ENCODE data around the gene ABCA9. TPM values are rescaled to one million over a fixed set of nuclear protein-coding genes. Genes with fewer than 3 reads are reported as not detected.

The ABCA9 gene
- total RNA-seq, 2 experiments from 2014 or later: 0.47 TPM; not detected in 1

GRCh38 chr17:69088643-69089200 is 28.0 kb upstream of the ABCA9 start:
- Histone ChIP-seq H4K20me1 (ENCODE audit: insufficient read depth, low read length) (no peaks in the 10 kb centered on the region), H3K4me3 (ENCODE audit: low read depth, low read length, poor library complexity, severe bottlenecking) (no peak overlapping the region), H3K27ac (ENCODE audit: low read depth, low read length, poor library complexity, severe bottlenecking) (no peak overlapping the region), H3K4me1 (ENCODE audit: insufficient read depth, low read length, poor library complexity, severe bottlenecking) (peaks cover 16% of the 10 kb centered on the region), H2AFZ (ENCODE audit: low read length) (no peak overlapping the region), H3K4me2 (ENCODE audit: low read length) (no peak overlapping the region), H3K9me2 (ENCODE audit: insufficient read depth, low read length) (no peaks in the 10 kb centered on the region), H3K9me3 (ENCODE audit: low read length) (no peaks in the 10 kb centered on the region; the same call in 1 of the 2 replicates), H3K79me2 (ENCODE audit: insufficient read depth, low read depth, low read length) (no peaks in the 10 kb centered on the region), H3K36me3 (ENCODE audit: insufficient read depth, low read length) (no peaks in the 10 kb centered on the region)
- BruUV-seq (replicated peaks): no TSS peak
- no peak for TF ChIP-seq EZH2phosphoT487 (IDR thresholded peaks at IDR 0.05; ENCODE audit: borderline replicate concordance, low read depth, low read length)
- no peak for TF ChIP-seq CTCF (conservative IDR thresholded peaks at IDR 0.05; ENCODE audit: low read length)
- intact Hi-C loops (cut with micrococcal nuclease; ENCODE audit: unreplicated experiment): no loop called here
- POLR2A ChIA-PET: interaction anchor here (0.6 to 1.9 kb wide), 3 partner anchors 15 to 21 kb away, joined by 3 to 6 read pairs (median 5); no protein-coding TSS in a partner anchor
- DNase-seq (ENCODE audit: low spot score): no peak
- CTCF ChIA-PET (ENCODE audit: unreplicated experiment): interaction anchor here (1.2 kb wide), 1 partner anchor 14 kb away, joined by 3 read pairs; no protein-coding TSS in a partner anchor

- CTCF ChIA-PET (ENCODE audit: unreplicated experiment): interaction anchor here (1.5 kb wide), 1 partner anchor 15 kb away, joined by 4 read pairs; no protein-coding TSS in a partner anchor
- TF ChIP-seq EZH2phosphoT487 (IDR thresholded peaks at IDR 0.05; ENCODE audit: borderline replicate concordance, low read depth, low read length): no peak
- no TSS peak for BruUV-seq (replicated peaks)
These were observed 25.9 kb upstream of the ABCA9 start for GRCh38 chr17:69086641-69087040.

GRCh38 chr17:69084911-69085310 is 24.2 kb upstream of the ABCA9 start:
- no peak overlapping the region for H3K4me2 ChIP-seq (ENCODE audit: low read length)
- POLR2A ChIA-PET: interaction anchor here (0.7 to 2.1 kb wide), 2 partner anchors 17 to 167 kb away, joined by 4 to 6 read pairs; no protein-coding TSS in a partner anchor
- no peaks in the 10 kb centered on the region for H3K9me3 ChIP-seq (ENCODE audit: low read length)
- H3K27ac ChIP-seq (ENCODE audit: low read depth, low read length, poor library complexity, severe bottlenecking): no peak overlapping the region
- H2AFZ ChIP-seq (ENCODE audit: low read length): no peak overlapping the region
- no peak for TF ChIP-seq EZH2phosphoT487 (IDR thresholded peaks at IDR 0.05; ENCODE audit: borderline replicate concordance, low read depth, low read length)
- TF ChIP-seq CTCF (conservative IDR thresholded peaks at IDR 0.05; ENCODE audit: low read length): peak; percentile 76
- no peaks in the 10 kb centered on the region for H3K36me3 ChIP-seq (ENCODE audit: insufficient read depth, low read length)
- BruUV-seq (replicated peaks): no TSS peak
- intact Hi-C loops (cut with micrococcal nuclease; ENCODE audit: unreplicated experiment): no loop called here
- DNase-seq (ENCODE audit: low spot score): peak; percentile 55
- H3K79me2 ChIP-seq (ENCODE audit: insufficient read depth, low read depth, low read length): no peaks in the 10 kb centered on the region
- CTCF ChIA-PET (ENCODE audit: unreplicated experiment): interaction anchor here (0.6 kb wide), 1 partner anchor 299 kb away, joined by 3 read pairs; no protein-coding TSS in a partner anchor
- H3K4me1 ChIP-seq (ENCODE audit: insufficient read depth, low read length, poor library complexity, severe bottlenecking): no peaks in the 10 kb centered on the region
- no peak overlapping the region for H3K4me3 ChIP-seq (ENCODE audit: low read depth, low read length, poor library complexity, severe bottlenecking)
- no peaks in the 10 kb centered on the region for H3K9me2 ChIP-seq (ENCODE audit: insufficient read depth, low read length)
- no peaks in the 10 kb centered on the region for H4K20me1 ChIP-seq (ENCODE audit: insufficient read depth, low read length)

More at GRCh38 chr17:69086641-69087040, 25.9 kb upstream of the ABCA9 start:
- Histone ChIP-seq H3K9me2 (ENCODE audit: insufficient read depth, low read length) (no peaks in the 10 kb centered on the region), H3K4me3 (ENCODE audit: low read depth, low read length, poor library complexity, severe bottlenecking) (no peak overlapping the region), H3K9me3 (ENCODE audit: low read length) (no peaks in the 10 kb centered on the region), H3K4me2 (ENCODE audit: low read length) (no peak overlapping the region), H3K27ac (ENCODE audit: low read depth, low read length, poor library complexity, severe bottlenecking) (no peak overlapping the region), H3K79me2 (ENCODE audit: insufficient read depth, low read depth, low read length) (no peaks in the 10 kb centered on the region), H4K20me1 (ENCODE audit: insufficient read depth, low read length) (no peaks in the 10 kb centered on the region), H3K36me3 (ENCODE audit: insufficient read depth, low read length) (no peaks in the 10 kb centered on the region), H3K4me1 (ENCODE audit: insufficient read depth, low read length, poor library complexity, severe bottlenecking) (no peaks in the 10 kb centered on the region), H2AFZ (ENCODE audit: low read length) (no peak overlapping the region)
- DNase-seq (ENCODE audit: low spot score): no peak
- intact Hi-C loops (cut with micrococcal nuclease; ENCODE audit: unreplicated experiment): no loop called here
- POLR2A ChIA-PET: interaction anchor here (0.9 to 2.1 kb wide), 3 partner anchors 11 to 17 kb away, joined by 3 to 6 read pairs (median 6); no protein-coding TSS in a partner anchor
